ENCODE data around the gene EXOC4.
"Not testable (repeated sequence)": the region's sequence is repeated elsewhere in the genome, so short reads cannot be mapped to it uniquely, and the experiment has no call there.

EXOC4 gene

GRCh38 chr7:134040988-134041387 is 788.1 kb downstream of the EXOC4 start:
- no peak for DNase-seq (ENCODE audit: low spot score)

GRCh38 chr7:134041477-134041876 is 788.6 kb downstream of the EXOC4 start:
- DNase-seq (ENCODE audit: low spot score): no peak

GRCh38 chr7:134042307-134042706 is 789.4 kb downstream of the EXOC4 start:
- no peak for DNase-seq (ENCODE audit: low spot score)

- DNase-seq (ENCODE audit: low spot score): no peak
These were observed 791.8 kb downstream of the EXOC4 start for GRCh38 chr7:134044682-134045081.

- no peak for DNase-seq (ENCODE audit: low spot score)
These were observed 792.8 kb downstream of the EXOC4 start for GRCh38 chr7:134045716-134046115.

- DNase-seq (ENCODE audit: low spot score): no peak
These were observed 793.8 kb downstream of the EXOC4 start for GRCh38 chr7:134046594-134047128.

- no peak for DNase-seq (ENCODE audit: low spot score)
These were observed 794.8 kb downstream of the EXOC4 start for GRCh38 chr7:134047675-134048074.

- no peak for DNase-seq (ENCODE audit: low spot score)
These were observed 795.3 kb downstream of the EXOC4 start for GRCh38 chr7:134048166-134048565.

- DNase-seq (ENCODE audit: low spot score): no peak
These were observed 798.1 kb downstream of the EXOC4 start for GRCh38 chr7:134051020-134051419.

- DNase-seq (ENCODE audit: low spot score): no peak
These were observed 803.9 kb downstream of the EXOC4 start for GRCh38 chr7:134056816-134057215.

GRCh38 chr7:134058521-134058920 is 805.6 kb downstream of the EXOC4 start:
- no peak for DNase-seq (ENCODE audit: low spot score)

GRCh38 chr7:134058980-134059379 is 806.1 kb downstream of the EXOC4 start:
- no peak for DNase-seq (ENCODE audit: low spot score)

GRCh38 chr7:134059921-134060320 is 807.0 kb downstream of the EXOC4 start:
- no peak for DNase-seq (ENCODE audit: low spot score)

- no peak for DNase-seq (ENCODE audit: low spot score)
These were observed 808.0 kb downstream of the EXOC4 start for GRCh38 chr7:134060874-134061273.

- no peak for DNase-seq (ENCODE audit: low spot score)
These were observed 809.6 kb downstream of the EXOC4 start for GRCh38 chr7:134062460-134062859.

GRCh38 chr7:134065415-134065814 is 812.5 kb downstream of the EXOC4 start:
- DNase-seq (ENCODE audit: low spot score): no peak

GRCh38 chr7:134067164-134067563 is 814.3 kb downstream of the EXOC4 start:
- DNase-seq (ENCODE audit: low spot score): no peak

GRCh38 chr7:134068670-134069069 is 815.8 kb downstream of the EXOC4 start:
- DNase-seq (ENCODE audit: low spot score): no peak

GRCh38 chr7:134069187-134069586 is 816.3 kb downstream of the EXOC4 start:
- no peak for DNase-seq (ENCODE audit: low spot score)

- no peak for DNase-seq (ENCODE audit: low spot score)
These were observed 817.8 kb downstream of the EXOC4 start for GRCh38 chr7:134070673-134071072.

- no peak for DNase-seq (ENCODE audit: low spot score)
These were observed 818.8 kb downstream of the EXOC4 start for GRCh38 chr7:134071355-134072331.

- DNase-seq (ENCODE audit: low spot score): no peak
These were observed 820.4 kb downstream of the EXOC4 start for GRCh38 chr7:134073276-134073675.

GRCh38 chr7:134075799-134076198 is 822.9 kb downstream of the EXOC4 start:
- DNase-seq (ENCODE audit: low spot score): no peak

GRCh38 chr7:134077560-134077959 is 824.7 kb downstream of the EXOC4 start:
- DNase-seq (ENCODE audit: low spot score): not testable (repeated sequence)

Data from LoVo (cell line).